SKM-1 (cell line): ENCODE results near the gene UNKL.
A peak's percentile ranks its signal among the peaks of the same experiment; 100 is the strongest.

Experiments
- DNase-seq: peaks from one replicate; lab custom pipeline; 2025; ENCODE audit not compliant: unreplicated experiment; lab: John Stamatoyannopoulos, UW

The UNKL gene

GRCh38 chr16:1342526-1343427 is 71.7 kb downstream of the UNKL start:
- peak; percentile 99 for DNase-seq

GRCh38 chr16:1341495-1342420 is 72.7 kb downstream of the UNKL start:
- DNase-seq: no peak

- DNase-seq: no peak
Observed at GRCh38 chr16:1340730-1341494, 73.6 kb downstream of the UNKL start.

- no peak for DNase-seq
Observed at GRCh38 chr16:1338855-1339675, 75.4 kb downstream of the UNKL start.

GRCh38 chr16:1338119-1338730 is 76.3 kb downstream of the UNKL start:
- DNase-seq: no peak

GRCh38 chr16:1337486-1337885 is 77.0 kb downstream of the UNKL start:
- DNase-seq: no peak

- DNase-seq: no peak
Observed at GRCh38 chr16:1336619-1337018, 77.9 kb downstream of the UNKL start.

GRCh38 chr16:1335996-1336395 is 78.5 kb downstream of the UNKL start:
- DNase-seq: no peak

GRCh38 chr16:1335211-1335971 is 79.1 kb downstream of the UNKL start:
- no peak for DNase-seq

- no peak for DNase-seq
Observed at GRCh38 chr16:1334739-1335138, 79.8 kb downstream of the UNKL start.

GRCh38 chr16:1333854-1334700 is 80.4 kb downstream of the UNKL start:
- no peak for DNase-seq

GRCh38 chr16:1333149-1333812 is 81.2 kb downstream of the UNKL start, which contains the start of gene BAIAP3:
Gene BAIAP3, plus strand, starts transcription at chr16:1333645. Its CDS starts 4,905 bp downstream, at chr16:1338550.
- no peak for DNase-seq

GRCh38 chr16:1332618-1333148 is 81.8 kb downstream of the UNKL start:
- no peak for DNase-seq

GRCh38 chr16:1331712-1332617 is 82.5 kb downstream of the UNKL start:
- no peak for DNase-seq

GRCh38 chr16:1330931-1331711 is 83.4 kb downstream of the UNKL start:
- no peak for DNase-seq
